Lung (tissue), 12 donors: ENCODE results near the gene MBTD1. TPM values are rescaled to one million over a fixed set of nuclear protein-coding genes. Genes with fewer than 3 reads are reported as not detected.

Source experiments
- ATAC-seq: fragments of 200-7000 bp; cut with Tn5 transposase; one replicate; pipeline ENCODE4 v1.9.1; 2020; ENCODE audit warnings: moderate number of reproducible peaks; ENCODE audit not compliant: insufficient read depth, low FRiP score
- DNase-seq, 3 donors: peaks; one replicate each; pipeline ENCODE4 v3.0.0-alpha.2; 2013 to 2017
- H3K27ac ChIP-seq, 2 donors: one replicate each; pipeline ENCODE4 v1.5.1; 2013; ENCODE audit warnings: mild to moderate bottlenecking in 2 of 2, moderate library complexity in 2 of 2, control low read depth in 1 of 2, inconsistent platforms in 1 of 2, low read depth in 1 of 2, low read length in 1 of 2
- H3K27me3 ChIP-seq, 3 donors: one replicate each; pipeline ENCODE4 v1.5.1; 2013; ENCODE audit warnings: low read length in 2 of 3; ENCODE audit not compliant: control insufficient read depth in 3 of 3, insufficient read depth in 3 of 3
- H3K36me3 ChIP-seq, 4 donors: one replicate each; pipeline ENCODE4 v1.5.1; 2013; ENCODE audit warnings: low read length in 4 of 4, mild to moderate bottlenecking in 1 of 4, moderate library complexity in 1 of 4; ENCODE audit not compliant: control insufficient read depth in 4 of 4, insufficient read depth in 4 of 4
- H3K4me1 ChIP-seq, 5 donors: one replicate each; pipeline ENCODE4 v1.5.1; 2013; ENCODE audit warnings: low read length in 5 of 5, mild to moderate bottlenecking in 2 of 5, moderate library complexity in 1 of 5; ENCODE audit not compliant: control insufficient read depth in 5 of 5, insufficient read depth in 5 of 5
- H3K4me3 ChIP-seq: one replicate; pipeline ENCODE4 v1.5.1; 2013; ENCODE audit warnings: mild to moderate bottlenecking, control low read depth, moderate library complexity
- H3K9ac ChIP-seq, 2 donors: one replicate each; pipeline ENCODE4 v1.5.1; 2013; ENCODE audit warnings: low read length in 2 of 2, control low read depth in 1 of 2; ENCODE audit not compliant: insufficient read depth in 1 of 2
- H3K9me3 ChIP-seq, 4 donors: one replicate each; pipeline ENCODE4 v1.5.1; 2013; ENCODE audit warnings: low read length in 3 of 4, mild to moderate bottlenecking in 1 of 4, moderate library complexity in 1 of 4; ENCODE audit not compliant: control insufficient read depth in 4 of 4, insufficient read depth in 3 of 4
- CTCF ChIP-seq: IDR thresholded peaks from 2 replicates; pipeline ENCODE4 v1.5.1; 2012; ENCODE audit warnings: mild to moderate bottlenecking; ENCODE audit errors: control extremely low read depth, extremely low read depth
- WGBS, 2 donors: extraction: QIAGEN DNeasy Blood & Tissue Kit; methylation state at CpG; one replicate each; pipeline ENCODE4 v1.1.7; 2013; 5-methylcytosine and 5-hydroxymethylcytosine counted together
- polyA plus RNA-seq, 2 donors: library from polyadenylated mRNA; stranded (reverse); fragments of 200-250 nt; gene quantifications; one replicate each; pipeline ENCODE4 v1.2.1, GENCODE V29; 2013
- total RNA-seq, 2 donors: library from RNA; depleted of rRNA in 1 of 2; stranded (reverse); fragments of >200 nt in 1 of 2; gene quantifications; one replicate each; pipeline ENCODE4 v1.2.1, GENCODE V29; 2014 to 2021
- donor health status: control.
- donor health status: control.
- donor health status: Bipolar disorder and iron deficiency.
- donor health status: healthy.
- donor health status: DM: yes; HTN: yes; CAD: no.

MBTD1 gene
- total and polyA plus RNA-seq, 4 donors = 4.3 to 79.2 (median 9.1) TPM

DNA sequence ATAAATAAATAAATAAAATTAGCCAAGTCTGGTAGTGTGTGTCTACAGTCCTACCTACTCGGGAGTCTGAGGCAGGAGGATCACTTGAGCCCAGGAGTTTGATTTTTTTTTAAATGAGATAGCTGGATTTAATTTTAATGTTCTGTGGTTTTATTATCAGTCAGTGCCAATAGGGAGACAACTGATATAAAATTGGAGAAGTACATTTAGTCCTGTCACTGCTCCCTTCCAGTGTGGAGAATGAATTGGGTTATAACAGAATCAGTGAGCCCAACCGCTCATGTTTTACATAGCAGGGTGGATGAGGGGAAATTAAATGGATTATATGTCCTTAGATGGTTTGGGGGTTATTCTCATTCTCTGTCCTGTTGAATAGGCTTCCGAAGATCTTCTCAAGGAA lies 100.2 kb downstream of the MBTD1 start:
- ATAC-seq = no peak
- Histone ChIP-seq H3K27me3 (no peaks in the 10 kb centered on the region), H3K36me3 (peaks cover 11 to 27% (median 15%) of the 10 kb centered on the region in 4 donors), H3K4me3 (no peak overlapping the region), H3K27ac (no peak overlapping the region), H3K9ac (no peak overlapping the region), H3K9me3 (no peaks in the 10 kb centered on the region), H3K4me1 (peaks cover 0 to 2% (median 0%) of the 10 kb centered on the region in 5 donors)
- DNase-seq = no peak
- no peak for TF ChIP-seq CTCF
- 98 to 100% methylated on average over 3 of the region's 3 CpGs for WGBS, 2 donors

DNA sequence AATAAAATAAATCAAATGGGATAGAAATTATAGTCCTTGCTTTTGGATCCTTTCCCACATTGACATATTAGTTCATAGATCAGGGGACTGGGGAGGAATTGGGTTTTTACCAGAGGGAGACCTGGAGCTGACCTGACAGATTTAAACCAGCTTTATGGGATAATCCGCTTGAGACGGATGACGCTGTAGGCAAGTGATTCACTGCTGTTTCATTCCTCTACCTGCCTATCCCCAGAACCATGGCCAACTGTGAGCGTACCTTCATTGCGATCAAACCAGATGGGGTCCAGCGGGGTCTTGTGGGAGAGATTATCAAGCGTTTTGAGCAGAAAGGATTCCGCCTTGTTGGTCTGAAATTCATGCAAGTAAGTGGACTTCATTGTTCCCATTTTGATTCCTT lies 104.4 kb downstream of the MBTD1 start:
- ATAC-seq = no peak
- no peak for TF ChIP-seq CTCF
- Histone ChIP-seq H3K36me3 (peaks cover 0 to 20% (median 7%) of the 10 kb centered on the region in 4 donors), H3K27ac (no peak overlapping the region), H3K9ac (no peak overlapping the region), H3K9me3 (no peaks in the 10 kb centered on the region), H3K4me3 (no peak overlapping the region), H3K4me1 (peaks cover 2 to 14% (median 7%) of the 10 kb centered on the region in 5 donors), H3K27me3 (no peaks in the 10 kb centered on the region)
- 98% methylated on average over 8 of the region's 8 CpGs for WGBS, 2 donors
- DNase-seq = no peak

- no peak for ATAC-seq
- peak overlapping the region; percentile 7 to 64 for H3K9ac ChIP-seq
- 15 to 18% methylated on average over 6 of the region's 6 CpGs for WGBS, 2 donors
Measured at GRCh38 chr17:51154176-51154575, 105.7 kb downstream of the MBTD1 start.

More at GRCh38 chr17:51154176-51154575, 105.7 kb downstream of the MBTD1 start:
- Histone ChIP-seq H3K4me1 (peaks cover 2 to 14% (median 7%) of the 10 kb centered on the region in 5 donors), H3K9me3 (no peaks in the 10 kb centered on the region), H3K27ac (peak overlapping the region in 1 of 2 donors; percentile 64), H3K27me3 (no peaks in the 10 kb centered on the region), H3K36me3 (peaks cover 0 to 12% (median 5%) of the 10 kb centered on the region in 4 donors), H3K4me3 (peak overlapping the region; percentile 73)
- TF ChIP-seq CTCF = no peak
- peak in 2 of 3 donors; percentile 29 to 37 for DNase-seq
